HG02759 (cell line): ENCODE measurements around the gene H2AZ2.
"Not testable (repeated sequence)": the region's sequence is repeated elsewhere in the genome, so short reads cannot be mapped to it uniquely, and the experiment has no call there.

Source experiments
- ATAC-seq: cut with Tn5 transposase; IDR thresholded peaks from one replicate; pipeline ENCODE4 v1.9.1; 2021; ENCODE audit warnings: mild to moderate bottlenecking, moderate library complexity; ENCODE audit not compliant: unreplicated experiment

H2AZ2 gene

DNA sequence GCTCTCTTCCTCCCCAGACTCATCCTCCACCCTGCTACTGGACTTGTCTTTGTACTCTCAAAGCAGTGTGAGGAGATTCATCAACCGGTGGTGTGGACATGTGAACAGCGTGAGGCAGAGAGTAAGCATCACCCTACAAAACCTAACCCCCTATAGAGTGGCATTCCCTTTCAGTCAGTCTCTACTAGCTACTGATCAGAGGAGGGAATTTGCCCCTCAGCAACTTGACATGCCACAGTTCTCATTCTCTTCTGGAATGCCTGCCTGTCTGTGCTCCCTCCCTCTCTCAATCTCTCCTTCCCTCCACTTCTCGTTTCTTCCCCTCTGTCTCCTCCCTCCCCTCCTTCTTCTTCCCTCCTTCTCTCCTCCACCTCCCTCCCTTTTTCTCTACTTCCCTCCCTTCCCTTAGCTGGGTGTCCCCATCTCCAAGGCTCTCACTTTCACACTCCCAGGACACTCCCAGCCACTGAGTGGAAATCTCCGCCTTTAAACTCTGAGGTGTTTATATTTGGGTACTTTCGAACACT lies 24.6 kb downstream of the H2AZ2 start:
- no peak for ATAC-seq

DNA sequence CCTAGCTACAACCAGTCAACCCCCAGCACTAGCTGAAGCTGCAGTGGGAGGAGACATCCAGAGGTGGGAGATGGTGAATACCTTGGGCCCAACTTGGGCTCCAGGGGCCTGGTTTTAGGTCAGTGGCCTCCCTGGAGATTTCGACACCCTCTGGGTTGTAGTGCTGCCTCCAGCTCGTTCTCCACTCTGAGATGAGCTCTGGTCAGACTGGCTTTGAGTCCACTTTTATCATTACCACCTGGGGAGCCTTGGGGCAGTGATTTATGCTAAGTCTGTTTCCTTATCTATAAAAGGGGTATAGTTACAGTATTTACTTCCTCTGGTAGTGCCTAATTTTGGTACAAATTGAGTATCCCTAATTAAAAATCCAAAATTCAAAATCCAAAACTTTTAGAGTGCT lies 28.6 kb downstream of the H2AZ2 start:
- ATAC-seq = no peak

DNA sequence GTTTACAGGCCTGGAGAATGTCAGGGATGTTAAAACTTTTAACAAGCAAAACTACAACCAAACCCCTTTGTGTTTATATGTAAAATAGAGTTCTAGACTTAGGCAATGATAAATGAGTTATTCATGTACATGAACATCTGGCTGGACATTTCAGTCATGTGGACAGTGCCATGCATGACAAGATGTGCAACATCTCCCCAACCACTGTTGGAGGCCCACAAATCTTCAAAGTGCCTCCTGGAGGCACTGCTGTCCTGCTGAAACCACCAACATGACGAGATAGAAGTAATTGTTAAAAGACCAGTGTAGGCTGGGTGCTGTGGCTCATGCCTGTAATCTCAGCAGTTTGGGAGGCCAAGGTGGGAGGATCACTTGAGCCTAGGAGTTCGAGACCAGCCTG lies 33.0 kb downstream of the H2AZ2 start:
- no peak for ATAC-seq

DNA sequence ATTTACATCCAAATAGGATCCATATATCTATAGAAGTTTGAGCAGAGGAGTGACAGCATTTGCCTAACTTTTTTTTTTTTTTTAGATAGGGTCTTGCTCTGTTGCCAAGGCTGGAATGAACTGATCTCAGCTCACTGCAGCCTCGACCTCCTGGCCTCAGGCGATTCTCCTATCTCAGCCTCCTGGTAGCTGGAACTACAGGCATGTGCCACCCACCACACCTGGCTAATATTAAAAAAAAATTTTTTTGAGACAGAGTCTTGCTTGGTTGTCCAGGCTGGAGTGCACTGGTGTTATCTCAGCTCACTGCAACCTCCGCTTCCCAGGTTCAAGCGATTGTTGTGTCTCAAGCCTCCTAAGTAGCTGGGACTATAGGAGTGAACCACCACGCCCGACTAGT lies 36.3 kb downstream of the H2AZ2 start:
- no peak for ATAC-seq

DNA sequence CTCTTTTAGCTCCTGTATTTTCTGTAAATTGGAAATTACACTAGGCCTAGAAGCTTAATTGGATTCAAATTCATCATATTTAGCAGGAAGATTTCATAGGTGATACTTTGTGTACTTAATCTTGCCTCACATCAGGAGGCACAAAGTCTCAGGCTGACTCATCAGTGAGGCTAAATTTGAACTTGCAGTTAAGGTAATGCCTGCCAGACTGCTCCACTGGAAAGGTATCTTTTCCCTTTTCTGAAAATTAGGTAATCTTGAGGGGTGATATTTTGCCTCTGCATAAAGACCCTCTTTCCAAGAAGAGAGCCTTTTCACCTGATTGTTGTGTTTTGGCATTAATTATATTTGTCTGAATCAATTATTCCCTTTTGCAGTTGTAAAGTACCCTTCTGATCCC lies 36.8 kb downstream of the H2AZ2 start:
- no peak for ATAC-seq

DNA sequence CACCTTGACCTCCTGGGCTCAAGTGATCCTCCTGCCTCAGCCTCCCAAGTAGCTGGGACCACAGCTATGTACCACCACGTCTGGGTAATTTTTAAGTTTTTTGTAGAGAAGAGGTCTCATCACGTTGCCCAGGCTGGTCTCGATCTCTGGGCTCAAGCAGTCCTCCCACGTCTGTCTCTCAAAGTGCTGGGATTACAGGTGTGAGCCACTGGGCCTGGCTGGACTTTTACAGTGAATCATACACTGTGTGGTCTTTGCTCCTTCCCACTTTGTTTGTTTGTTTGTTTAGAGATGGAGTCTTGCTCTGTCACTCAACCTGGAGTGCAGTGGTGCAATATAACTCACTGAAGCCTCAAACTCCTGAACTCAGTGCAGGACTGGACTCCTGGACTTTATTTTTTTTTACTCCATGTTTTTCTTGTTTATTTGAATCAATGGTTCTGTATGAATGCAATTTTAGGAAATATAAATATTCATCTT lies 38.9 kb downstream of the H2AZ2 start:
- no peak for ATAC-seq

DNA sequence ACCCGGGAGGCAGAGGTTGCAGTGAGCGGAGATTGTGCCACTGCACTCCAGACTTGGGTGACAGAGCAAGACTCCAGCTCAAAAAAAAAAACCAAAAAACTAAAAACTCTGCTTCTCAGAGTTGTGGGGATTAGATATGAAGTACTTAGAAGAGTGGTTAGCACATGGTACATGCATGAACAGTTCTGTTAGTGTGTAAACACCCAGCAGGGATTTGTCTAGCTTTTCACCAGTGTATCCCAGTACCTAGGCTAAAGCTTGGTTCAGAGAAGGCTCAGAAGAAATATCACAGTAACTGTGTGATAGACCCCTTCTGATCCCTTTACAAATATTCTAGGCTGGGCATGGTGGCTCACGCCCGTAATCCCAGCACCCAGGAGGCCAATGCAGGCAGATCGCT lies 41.9 kb downstream of the H2AZ2 start:
- ATAC-seq = no peak

DNA sequence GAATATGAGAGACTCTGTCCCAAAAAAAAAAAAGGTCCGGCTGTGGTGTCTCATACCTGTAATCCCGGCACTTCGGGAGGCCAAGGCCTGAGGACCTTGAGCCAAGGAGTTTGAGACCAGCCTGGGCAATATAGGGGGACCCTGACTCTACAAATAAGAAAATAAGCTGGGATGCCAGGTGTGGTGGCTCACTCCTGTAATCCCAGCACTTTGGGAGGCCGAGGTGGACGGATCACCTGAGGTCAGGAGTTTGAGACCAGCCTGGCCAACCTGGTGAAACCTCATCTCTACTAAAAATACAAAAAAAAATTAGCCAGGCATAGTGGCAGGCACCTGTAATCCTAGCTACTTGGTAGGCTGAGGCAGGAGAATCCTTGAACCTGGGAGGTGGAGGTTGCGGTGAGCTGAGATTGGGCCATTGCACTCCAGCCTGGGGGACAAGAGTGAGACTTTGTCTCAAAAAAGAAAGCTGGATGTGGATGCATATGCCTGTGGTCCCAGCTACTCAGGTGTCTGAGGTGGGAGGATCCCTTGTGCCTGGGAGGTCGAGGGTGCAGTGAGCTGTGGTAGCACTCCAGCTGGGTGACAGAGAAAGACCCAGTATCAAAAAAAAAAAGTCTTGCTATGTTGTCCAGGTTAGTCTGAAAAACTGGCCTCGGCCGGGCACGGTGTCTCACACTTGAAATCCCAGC lies 43.9 kb downstream of the H2AZ2 start:
- ATAC-seq = not testable (repeated sequence)

DNA sequence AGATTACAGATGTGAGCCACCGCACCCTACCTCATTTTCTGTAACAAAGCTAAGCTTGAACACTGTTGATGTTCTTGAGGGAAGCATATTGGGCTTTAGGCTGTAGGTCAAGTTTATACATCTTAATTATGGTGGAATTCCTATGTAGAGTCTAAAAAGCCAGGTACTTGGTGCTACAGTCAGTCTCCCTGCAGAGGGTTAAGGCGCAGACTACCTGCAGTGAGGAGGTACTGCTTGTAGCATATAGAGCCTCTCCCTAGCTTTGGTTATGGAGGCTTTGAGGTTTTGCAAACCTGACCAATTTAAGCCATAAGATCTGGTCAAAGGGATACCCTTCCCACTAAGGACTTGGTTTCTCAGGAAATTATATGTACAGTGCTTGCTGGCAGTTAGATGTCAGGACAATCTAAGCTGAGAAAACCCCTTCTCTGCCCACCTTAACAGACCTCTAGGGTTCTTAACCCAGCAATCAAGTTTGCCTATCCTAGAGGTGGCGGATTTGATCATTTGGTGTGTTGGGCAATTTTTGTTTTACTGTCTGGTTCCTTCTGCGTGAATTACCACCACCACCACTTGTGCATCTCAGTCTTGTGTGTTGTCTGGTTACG lies 45.4 kb downstream of the H2AZ2 start:
- ATAC-seq = no peak

DNA sequence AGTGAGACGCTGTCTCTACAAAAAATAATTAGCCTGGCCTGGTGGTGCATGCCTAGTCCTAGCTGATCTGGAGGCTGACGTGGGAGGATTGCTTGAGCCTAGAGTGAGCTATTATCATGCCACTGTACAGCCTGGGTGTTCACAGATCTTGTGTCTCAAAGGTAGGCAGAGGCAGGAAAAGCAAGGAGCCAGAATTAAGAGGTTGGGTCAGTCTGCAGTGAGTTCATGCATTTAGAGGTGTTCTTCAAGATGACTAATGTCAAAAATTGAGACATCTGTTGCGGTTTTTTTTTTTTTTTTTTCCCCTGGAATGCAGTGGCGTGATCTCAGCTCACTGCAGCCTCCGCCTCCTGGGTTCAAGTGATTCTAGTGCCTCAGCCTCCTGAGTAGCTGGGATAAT lies 46.0 kb downstream of the H2AZ2 start:
- no peak for ATAC-seq

DNA sequence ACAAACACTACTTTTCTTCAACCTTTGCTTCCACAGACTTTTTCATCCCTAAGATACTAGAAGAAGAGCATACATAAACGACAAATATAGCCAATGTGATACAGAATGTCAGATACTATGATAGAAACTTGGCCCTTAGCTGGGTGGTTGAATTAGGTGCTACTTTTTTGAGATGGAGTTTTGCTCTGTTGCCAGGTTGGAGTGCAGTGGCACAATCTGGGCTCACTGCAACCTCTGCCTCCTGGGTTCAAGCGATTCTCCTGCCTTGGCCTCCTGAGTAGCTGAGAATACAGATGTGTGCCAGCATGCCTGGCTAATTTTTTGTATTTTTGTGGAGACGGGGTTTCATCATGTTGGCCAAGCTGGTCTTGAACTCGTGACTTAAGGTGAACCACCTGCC lies 47.9 kb downstream of the H2AZ2 start:
- ATAC-seq = no peak

DNA sequence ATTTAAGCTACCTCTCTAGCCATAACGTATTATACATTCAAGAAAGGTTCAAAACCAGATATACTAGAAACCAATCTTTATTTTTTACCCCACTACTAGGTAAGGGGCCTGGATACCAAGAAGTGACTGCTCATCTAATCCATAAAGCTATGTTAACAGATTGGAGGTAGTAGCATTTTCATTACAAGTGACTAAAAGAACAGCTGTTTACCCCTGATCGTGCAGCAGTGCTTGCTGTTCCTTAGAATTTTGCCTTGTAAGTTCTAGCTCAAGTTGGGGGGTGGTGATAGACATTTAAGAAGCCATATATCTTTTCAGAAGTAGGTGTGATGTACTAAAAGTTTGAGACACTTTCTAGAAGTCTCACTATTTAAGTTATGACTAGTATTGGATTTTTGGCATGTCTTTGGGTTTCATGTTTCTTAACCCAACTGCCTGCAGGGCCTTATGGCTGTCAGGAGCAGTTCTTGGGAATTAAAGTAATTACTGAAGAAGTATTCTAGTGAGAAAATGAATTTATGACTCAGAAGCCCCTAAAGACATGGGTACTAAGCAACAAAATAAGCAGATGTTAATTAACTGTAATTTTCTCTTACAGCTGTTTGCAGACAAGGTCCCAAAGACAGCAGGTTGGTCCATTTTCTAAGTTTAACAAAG lies 49.1 kb downstream of the H2AZ2 start:
- ATAC-seq = no peak

DNA sequence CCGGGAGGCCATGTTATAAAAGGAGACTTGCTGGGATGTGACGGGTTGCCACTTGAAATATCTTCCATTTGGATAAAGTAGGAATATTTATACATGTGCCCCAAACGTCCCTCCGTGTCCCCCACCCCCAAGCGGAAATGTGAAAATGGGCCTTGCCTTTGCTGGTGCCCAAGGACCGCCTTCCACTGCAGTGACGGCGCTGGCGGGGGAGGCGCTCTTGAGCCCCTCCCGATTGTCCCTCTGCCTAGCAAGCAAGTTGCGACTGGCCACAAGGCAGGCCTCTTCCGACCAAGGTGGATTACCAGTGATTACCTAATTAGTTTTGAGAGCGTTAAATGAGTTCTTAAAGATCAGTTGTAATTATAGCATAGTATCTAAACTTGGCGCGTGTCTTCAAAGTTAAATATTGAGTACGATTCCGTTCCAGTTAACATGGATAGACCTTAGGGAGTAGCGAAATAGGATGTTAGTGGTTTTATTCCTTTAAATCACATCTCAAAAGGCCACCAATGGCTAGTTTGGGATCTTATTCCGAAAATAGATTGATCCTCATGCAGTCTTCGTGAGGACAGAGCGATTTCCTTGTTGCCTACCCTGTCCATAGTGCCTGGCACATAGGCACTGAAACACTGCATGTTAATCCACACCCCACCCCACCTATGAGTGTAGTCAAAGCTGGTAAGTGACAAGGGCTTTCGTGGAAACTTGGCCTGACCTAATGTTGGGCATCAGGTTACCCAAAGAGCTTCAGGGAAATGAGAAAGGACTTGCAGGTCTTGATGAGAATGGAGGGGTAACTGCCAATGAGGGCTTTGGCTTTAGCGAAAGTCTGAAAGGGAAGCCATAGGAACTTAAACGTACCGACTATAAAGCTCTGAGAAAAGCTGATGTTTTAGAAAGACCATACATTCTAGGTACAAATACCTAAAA lies 50.3 kb downstream of the H2AZ2 start:
- ATAC-seq = peak; percentile 52

DNA sequence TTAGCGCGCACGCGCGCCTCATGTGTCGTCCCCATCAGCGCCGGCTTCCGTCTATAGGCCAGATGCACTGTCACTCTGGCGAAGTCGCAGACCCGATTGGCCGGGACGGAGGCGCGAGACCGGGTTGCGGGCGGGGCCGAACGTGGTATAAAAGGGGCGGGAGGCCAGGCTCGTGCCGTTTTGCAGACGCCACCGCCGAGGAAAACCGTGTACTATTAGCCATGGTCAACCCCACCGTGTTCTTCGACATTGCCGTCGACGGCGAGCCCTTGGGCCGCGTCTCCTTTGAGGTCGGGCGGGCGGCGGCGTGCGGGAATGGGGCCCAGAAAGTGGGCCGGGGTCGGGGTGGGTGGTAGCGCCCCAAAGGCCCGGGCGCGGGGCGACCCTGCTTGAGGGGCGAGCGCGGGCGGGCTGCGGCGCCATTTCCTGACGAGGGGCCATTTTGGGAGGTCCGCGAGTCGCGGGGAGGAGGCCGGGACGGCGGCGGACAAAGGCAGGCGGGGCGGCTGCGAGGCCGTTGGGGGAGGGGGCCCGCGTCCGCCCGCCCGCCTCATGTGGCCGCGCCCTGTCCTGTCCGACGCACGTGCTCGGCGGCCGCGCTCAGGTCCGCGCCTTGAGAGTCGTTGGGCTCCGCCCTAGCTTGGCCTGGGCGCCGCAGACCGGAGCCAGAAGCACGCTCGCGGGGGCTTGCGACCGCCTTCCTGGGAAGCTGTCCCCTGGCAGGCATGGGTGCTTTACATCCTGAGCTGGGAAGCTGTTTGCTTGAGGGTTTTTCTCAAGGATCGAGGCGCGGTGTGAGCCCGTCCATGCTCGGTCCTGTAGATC lies 51.2 kb downstream of the H2AZ2 start, which contains the start of gene PPIA:
Gene PPIA (plus strand): TSS at position 178 of the 825 bp plus-strand sequence. CDS start 44 bp downstream, at position 222.
- ATAC-seq = peak; percentile 88

DNA sequence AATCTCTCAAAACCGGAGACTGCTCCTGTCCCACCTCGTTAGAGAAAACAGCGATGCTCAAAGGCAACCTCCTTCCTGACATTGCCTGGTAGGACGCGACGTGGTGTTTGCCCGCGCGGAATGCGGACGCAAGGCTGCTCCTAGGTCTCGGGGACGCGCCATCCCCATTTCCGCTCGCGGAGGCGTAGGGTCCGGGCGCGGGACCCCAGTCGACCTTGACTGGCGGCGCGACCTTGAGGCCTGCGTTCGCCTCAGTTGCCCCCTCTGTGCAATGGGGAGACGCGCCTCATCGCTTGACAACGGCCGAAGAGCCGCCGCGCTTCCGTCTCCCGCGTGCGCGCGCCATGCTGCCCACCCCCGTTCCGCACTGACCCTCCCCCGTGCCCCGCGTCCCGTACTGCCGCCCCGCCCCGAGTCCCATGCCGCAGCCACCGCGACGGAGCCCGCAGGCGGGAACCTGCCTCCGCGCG lies 51.8 kb downstream of the H2AZ2 start:
- no peak for ATAC-seq

DNA sequence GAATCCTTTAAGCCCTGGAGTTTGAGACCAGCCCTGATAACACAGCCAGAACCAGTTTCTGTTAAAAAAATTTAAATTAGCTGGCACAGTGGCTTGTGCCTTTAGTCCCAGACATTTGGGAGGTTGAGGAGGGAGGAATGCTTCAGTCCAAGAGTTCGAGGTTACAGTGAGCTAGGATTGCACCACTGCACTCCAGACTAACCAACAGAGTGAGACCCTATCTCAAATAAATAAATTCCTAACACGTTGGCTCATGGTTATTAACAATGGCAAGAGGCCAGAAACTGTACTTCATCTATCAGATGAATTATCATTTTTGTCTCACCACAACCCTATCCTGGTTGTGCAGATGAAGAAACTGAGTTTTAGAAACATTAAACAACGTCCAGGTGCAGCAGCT lies 53.6 kb downstream of the H2AZ2 start:
- ATAC-seq = no peak

DNA sequence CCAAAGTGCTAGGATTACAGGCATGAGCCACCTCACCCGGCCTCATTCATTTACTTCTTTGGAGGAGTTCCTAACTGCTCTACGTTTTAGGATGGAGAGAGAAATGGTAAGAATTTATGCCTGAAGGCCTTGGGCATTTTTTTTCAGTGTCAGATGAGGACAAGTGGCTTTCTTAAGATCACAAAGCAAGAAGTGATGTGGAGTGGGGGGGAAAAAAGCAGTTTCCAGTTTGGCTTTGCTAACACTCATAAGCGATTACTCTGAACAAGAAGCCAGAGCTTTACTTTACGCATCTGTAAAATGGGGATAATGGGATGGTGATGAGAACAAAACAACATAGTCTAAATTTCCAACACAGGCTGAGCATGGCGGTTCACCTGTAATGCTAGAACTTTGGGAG lies 54.0 kb downstream of the H2AZ2 start:
- ATAC-seq = no peak

DNA sequence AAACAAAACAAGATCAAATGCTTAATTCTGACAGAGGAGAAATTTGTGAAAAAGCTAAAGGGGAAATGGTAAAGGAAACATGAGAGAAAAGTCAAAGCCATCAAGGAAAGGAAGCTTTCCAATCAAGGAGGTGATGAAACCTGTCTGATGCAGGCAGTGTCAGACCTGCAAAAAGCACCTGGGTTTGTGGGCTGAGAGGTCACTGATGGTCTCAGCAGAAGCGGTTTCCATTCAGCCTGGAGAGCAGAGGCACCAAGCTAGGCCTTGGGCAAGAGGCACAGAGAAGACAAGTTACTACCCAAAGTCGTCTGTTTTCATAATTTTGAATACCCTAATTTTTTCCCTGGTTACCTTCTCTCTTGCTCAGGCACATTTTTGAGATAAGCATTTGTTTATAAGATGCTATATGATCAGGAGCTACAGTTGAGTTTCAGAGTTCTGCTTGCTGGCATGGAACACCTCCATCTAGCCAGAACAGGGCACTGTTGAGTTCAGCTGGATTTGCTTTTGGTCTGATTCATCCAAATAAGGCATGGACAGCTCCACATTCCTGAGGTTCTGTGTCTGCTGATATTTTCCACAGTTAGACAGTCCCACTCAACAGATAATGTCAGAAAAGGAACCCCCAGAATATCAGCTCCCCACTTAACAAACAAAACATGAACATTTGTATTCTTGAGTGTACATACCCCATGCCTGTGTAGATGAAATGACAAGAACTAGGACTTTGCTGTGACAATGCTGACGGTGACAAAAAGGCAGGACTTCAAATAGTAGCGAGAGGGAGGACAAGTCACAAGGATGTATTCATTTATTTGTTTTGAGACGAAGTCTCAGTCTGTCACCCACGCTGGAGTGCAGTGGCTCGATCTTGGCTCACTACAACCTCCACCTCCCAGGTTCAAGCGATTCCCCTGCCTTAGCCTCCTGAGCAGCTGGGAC lies 56.3 kb downstream of the H2AZ2 start:
- ATAC-seq = no peak

DNA sequence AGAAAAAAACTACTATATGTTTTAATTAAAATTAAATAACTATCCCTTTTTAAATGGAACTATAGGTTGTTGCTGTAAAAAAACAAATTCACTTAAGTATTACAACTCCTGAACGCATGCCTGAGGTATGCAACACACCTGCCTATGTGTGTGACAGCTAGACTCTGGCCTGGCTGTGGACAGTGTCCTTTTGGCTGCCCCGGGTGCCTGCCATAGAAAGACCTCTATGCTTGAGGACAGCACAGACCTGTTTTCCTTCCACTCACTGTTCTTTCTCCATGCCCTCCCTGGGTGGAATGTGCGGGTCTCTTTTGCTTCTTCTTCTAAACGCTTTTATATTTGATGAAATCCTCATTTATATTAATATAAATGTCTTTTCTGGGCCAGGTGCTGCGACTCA lies 57.9 kb downstream of the H2AZ2 start:
- no peak for ATAC-seq
